HEK293 (cell line): ENCODE measurements around the gene NUDT3.

Experiments used
- CTCF ChIA-PET: fragments of 350-600 bp; formaldehyde crosslinking; extraction: SDS; loops from one replicate; lab custom pipeline; 2021; ENCODE audit warnings: antibody characterized with exemption; lab: Yijun Ruan, JAX
- POLR2A ChIA-PET: fragments of 300-600 bp; formaldehyde crosslinking; extraction: SDS; loops from one replicate; lab custom pipeline; 2020; ENCODE audit warnings: antibody characterized with exemption, inconsistent platforms; lab: Yijun Ruan, JAX
- H3K27ac ChIP-seq: fragments of 200-500 bp; sonication (Bioruptor generic); 2 replicates; pipeline ENCODE4 v1.5.1; 2014; ENCODE audit warnings: low read depth, low read length, control low read depth, inconsistent platforms; ENCODE audit errors: extremely low read depth
- H3K36me3 ChIP-seq, 2 experiments: fragments of 200-500 bp in 1 of 2; sonication (Bioruptor generic) in 1 of 2; 1 replicate in 1 of 2; 2 replicates in 1 of 2; pipeline ENCODE4 v1.5.1; 2014 to 2017; ENCODE audit warnings: inconsistent platforms in 2 of 2, low read length in 2 of 2; ENCODE audit not compliant: control insufficient read depth in 2 of 2, insufficient read depth in 1 of 2
- H3K4me1 ChIP-seq: fragments of 200-500 bp; sonication (Bioruptor generic); 2 replicates; pipeline ENCODE4 v1.5.1; 2014; ENCODE audit warnings: mild to moderate bottlenecking, low read length, inconsistent platforms; ENCODE audit not compliant: control insufficient read depth, insufficient read depth
- H3K4me3 ChIP-seq: 2 replicates; pipeline ENCODE4 v1.5.1; 2011; ENCODE audit warnings: low read depth, mild to moderate bottlenecking, control low read depth, low read length, moderate library complexity
- H3K9me3 ChIP-seq: fragments of 200-500 bp; sonication (Bioruptor generic); 2 replicates; pipeline ENCODE4 v1.5.1; 2014; ENCODE audit warnings: low read depth, low read length, inconsistent platforms; ENCODE audit not compliant: control insufficient read depth, insufficient read depth
- BCL11B ChIP-seq: fragments of 450-650 bp; formaldehyde crosslinking; IDR thresholded peaks from 2 replicates; pipeline ENCODE4 v1.5.1; 2016; ENCODE audit warnings: low read depth, missing biosample characterization, missing genetic modification characterization
- HOXC10 ChIP-seq: sonication (generic); formaldehyde crosslinking; IDR thresholded peaks from 2 replicates; pipeline ENCODE4 v1.8.1; 2023; ENCODE audit warnings: mild to moderate bottlenecking, missing genetic modification reagents
- KLF16 ChIP-seq: fragments of 450-650 bp; formaldehyde crosslinking; IDR thresholded peaks from 2 replicates; pipeline ENCODE4 v1.5.1; 2017; ENCODE audit warnings: missing biosample characterization, missing genetic modification characterization
- KLF17 ChIP-seq: fragments of 450-650 bp; formaldehyde crosslinking; IDR thresholded peaks from 2 replicates; pipeline ENCODE4 v1.5.1; 2016; ENCODE audit warnings: missing biosample characterization, missing genetic modification characterization
- MYNN ChIP-seq: fragments of 450-650 bp; formaldehyde crosslinking; IDR thresholded peaks from 2 replicates; pipeline ENCODE4 v1.5.1; 2016; ENCODE audit warnings: missing biosample characterization, missing genetic modification characterization, borderline replicate concordance
- REST ChIP-seq: fragments of 450-650 bp; formaldehyde crosslinking; IDR thresholded peaks from 2 replicates; pipeline ENCODE4 v1.5.1; 2016; ENCODE audit warnings: missing biosample characterization, missing genetic modification characterization
- SCRT1 ChIP-seq: fragments of 450-650 bp; formaldehyde crosslinking; IDR thresholded peaks from 2 replicates; pipeline ENCODE4 v1.5.1; 2016; ENCODE audit warnings: missing biosample characterization, missing genetic modification characterization, borderline replicate concordance
- SP2 ChIP-seq: fragments of 450-650 bp; formaldehyde crosslinking; IDR thresholded peaks from 2 replicates; pipeline ENCODE4 v1.5.1; 2016; ENCODE audit warnings: missing biosample characterization, missing genetic modification characterization
- ZBTB10 ChIP-seq: fragments of 450-650 bp; formaldehyde crosslinking; IDR thresholded peaks from 2 replicates; pipeline ENCODE4 v1.5.1; 2016; ENCODE audit warnings: missing biosample characterization, missing genetic modification characterization
- ZNF112 ChIP-seq: fragments of 450-650 bp; formaldehyde crosslinking; IDR thresholded peaks from 2 replicates; pipeline ENCODE4 v1.5.0; 2017; ENCODE audit warnings: missing biosample characterization, missing genetic modification characterization
- ZNF132 ChIP-seq: fragments of 450-650 bp; formaldehyde crosslinking; IDR thresholded peaks from 2 replicates; pipeline ENCODE4 v1.5.1; 2017; ENCODE audit warnings: missing biosample characterization, missing genetic modification characterization, borderline replicate concordance
- ZNF184 ChIP-seq: fragments of 450-650 bp; IDR thresholded peaks from 2 replicates; pipeline ENCODE4 v1.5.1; 2018; ENCODE audit warnings: missing biosample characterization, mild to moderate bottlenecking, missing genetic modification characterization
- ZNF19 ChIP-seq: fragments of 450-650 bp; formaldehyde crosslinking; IDR thresholded peaks from 2 replicates; pipeline ENCODE4; 2016; ENCODE audit warnings: missing biosample characterization, missing genetic modification characterization, low read depth
- ZNF302 ChIP-seq: fragments of 450-650 bp; formaldehyde crosslinking; IDR thresholded peaks from 2 replicates; pipeline ENCODE4 v1.5.1; 2016; ENCODE audit warnings: missing biosample characterization, missing genetic modification characterization, low read depth
- ZNF324 ChIP-seq: fragments of 450-650 bp; formaldehyde crosslinking; IDR thresholded peaks from 2 replicates; pipeline ENCODE4 v1.5.1; 2016; ENCODE audit warnings: missing biosample characterization, missing genetic modification characterization
- ZNF639 ChIP-seq: fragments of 450-650 bp; formaldehyde crosslinking; IDR thresholded peaks from 2 replicates; pipeline ENCODE4 v1.5.1; 2016; ENCODE audit warnings: missing biosample characterization, missing genetic modification characterization
- ZNF692 ChIP-seq: fragments of 450-650 bp; formaldehyde crosslinking; IDR thresholded peaks from 2 replicates; pipeline ENCODE4 v1.5.1; 2016; ENCODE audit warnings: missing biosample characterization, missing genetic modification characterization
- ZNF837 ChIP-seq: fragments of 450-650 bp; formaldehyde crosslinking; IDR thresholded peaks from 2 replicates; pipeline ENCODE4 v1.5.1; 2016; ENCODE audit warnings: missing biosample characterization, missing genetic modification characterization

Gene NUDT3

GRCh38 chr6:34300332-34300751 is 92.1 kb downstream of the NUDT3 start:
- TF ChIP-seq ZNF639 (tag by site-specific recombination) (no peak), SP2 (tag by site-specific recombination) (no peak), ZBTB10 (tag by site-specific recombination) (no peak), BCL11B (tag by site-specific recombination) (no peak), HOXC10 (CRISPR knock-in tag) (no peak), KLF17 (tag by site-specific recombination) (no peak)
- Histone ChIP-seq H3K4me3 (no peak overlapping the region), H3K9me3 (no peaks in the 10 kb centered on the region), H3K36me3 (peaks cover 0 to under 1% of the 10 kb centered on the region in 2 experiments; a peak in 1 of 3 replicates), H3K27ac (no peak overlapping the region), H3K4me1 (0 out of 2 replicates have a peak, but pooled peaks cover 3% of the 10 kb centered on the region)
- ChIA-PET POLR2A (no interaction called here), CTCF (interaction anchor here (0.5 to 1.2 kb wide), 4 partner anchors 16 to 878 kb away, joined by 3 to 6 read pairs (median 4); no protein-coding TSS in a partner anchor)

- 0 out of 2 replicates have a peak, but pooled peaks cover 3% of the 10 kb centered on the region for H3K4me1 ChIP-seq
- H3K27ac ChIP-seq, result 0 out of 2 replicates have a peak overlapping the region, but pooled peaks have one; percentile 3
- peaks cover 0 to 4% of the 10 kb centered on the region in 2 experiments; a peak in 1 of 3 replicates for H3K36me3 ChIP-seq
- no peak overlapping the region for H3K4me3 ChIP-seq
- POLR2A ChIA-PET, result no interaction called here
- TF ChIP-seq ZNF132 (tag by site-specific recombination) (no peak), ZNF302 (tag by site-specific recombination) (no peak), ZNF692 (no peak), REST (tag by site-specific recombination) (no peak), ZNF837 (no peak), HOXC10 (CRISPR knock-in tag) (no peak), ZNF19 (tag by site-specific recombination) (no peak), ZNF112 (tag by site-specific recombination) (no peak), ZNF324 (tag by site-specific recombination) (no peak), ZNF184 (no peak), SCRT1 (tag by site-specific recombination) (no peak), KLF16 (tag by site-specific recombination) (no peak), MYNN (tag by site-specific recombination) (no peak)
- no peaks in the 10 kb centered on the region for H3K9me3 ChIP-seq
- CTCF ChIA-PET, result no interaction called here
Observed at GRCh38 chr6:34298941-34299340, 93.5 kb downstream of the NUDT3 start.
